GM21423 (cell line): ENCODE results near the gene OR6C1.
"Not testable (repeated sequence)": the region's sequence is repeated elsewhere in the genome, so short reads cannot be mapped to it uniquely, and the experiment has no call there.

Experiments used
- ATAC-seq: cut with Tn5 transposase; IDR thresholded peaks from one replicate; pipeline ENCODE4 v1.9.1; 2021; ENCODE audit warnings: mild to moderate bottlenecking, moderate library complexity; ENCODE audit not compliant: unreplicated experiment

Gene OR6C1

GRCh38 chr12:55314043-55314442 is at the start of gene OR6C1:
Gene OR6C1 (plus strand): TSS chr12:55314343. CDS start chr12:55320600, 6,257 bp downstream.
- ATAC-seq: no peak

GRCh38 chr12:55280991-55281390 is 33.2 kb upstream of the OR6C1 start:
- no peak for ATAC-seq

- no peak for ATAC-seq
Measured at GRCh38 chr12:55289999-55290398, 24.1 kb upstream of the OR6C1 start.

GRCh38 chr12:55296469-55296868 is 17.7 kb upstream of the OR6C1 start, which contains the start of gene OR6C6:
Gene OR6C6 (minus strand): TSS chr12:55296569. CDS start chr12:55295232, 1,337 bp downstream.
- no peak for ATAC-seq

GRCh38 chr12:55320201-55320600 is 6.1 kb downstream of the OR6C1 start:
- ATAC-seq: no peak

GRCh38 chr12:55325801-55326200 is 11.7 kb downstream of the OR6C1 start:
- ATAC-seq: not testable (repeated sequence)

- no peak for ATAC-seq
Measured at GRCh38 chr12:55330446-55330845, 16.3 kb downstream of the OR6C1 start, which contains the start of gene OR6C3. Gene OR6C3 (plus strand): TSS chr12:55330746. CDS start chr12:55331701, 955 bp downstream.

GRCh38 chr12:55336002-55336401 is 21.9 kb downstream of the OR6C1 start:
- no peak for ATAC-seq

- not testable (repeated sequence) for ATAC-seq
Measured at GRCh38 chr12:55355338-55355737, 41.2 kb downstream of the OR6C1 start.

- ATAC-seq: no peak
Measured at GRCh38 chr12:55362675-55363074, 48.5 kb downstream of the OR6C1 start, which contains the start of gene OR6C75. Gene OR6C75 (plus strand): TSS chr12:55362975. CDS start chr12:55365111, 2,136 bp downstream.

GRCh38 chr12:55365086-55365485 is 50.9 kb downstream of the OR6C1 start:
- ATAC-seq: no peak
